A549 treated with GW870086 at 1 μM for 4 hours (cell line): ENCODE measurements around the gene KRTAP11-1. TPM values are rescaled to one million over a fixed set of nuclear protein-coding genes. Genes with fewer than 3 reads are reported as not detected.

Source experiments
- total RNA-seq: library from RNA; stranded (reverse); fragments of 200-300 nt; extraction: Qiagen RNA extraction; gene quantifications from 5 replicates; pipeline ENCODE4 v1.2.3, GENCODE V29; 2022; ENCODE audit warnings: low read depth

The KRTAP11-1 gene, protein sequence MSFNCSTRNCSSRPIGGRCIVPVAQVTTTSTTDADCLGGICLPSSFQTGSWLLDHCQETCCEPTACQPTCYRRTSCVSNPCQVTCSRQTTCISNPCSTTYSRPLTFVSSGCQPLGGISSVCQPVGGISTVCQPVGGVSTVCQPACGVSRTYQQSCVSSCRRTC
- total RNA-seq, result not detected in 5 replicates

DNA sequence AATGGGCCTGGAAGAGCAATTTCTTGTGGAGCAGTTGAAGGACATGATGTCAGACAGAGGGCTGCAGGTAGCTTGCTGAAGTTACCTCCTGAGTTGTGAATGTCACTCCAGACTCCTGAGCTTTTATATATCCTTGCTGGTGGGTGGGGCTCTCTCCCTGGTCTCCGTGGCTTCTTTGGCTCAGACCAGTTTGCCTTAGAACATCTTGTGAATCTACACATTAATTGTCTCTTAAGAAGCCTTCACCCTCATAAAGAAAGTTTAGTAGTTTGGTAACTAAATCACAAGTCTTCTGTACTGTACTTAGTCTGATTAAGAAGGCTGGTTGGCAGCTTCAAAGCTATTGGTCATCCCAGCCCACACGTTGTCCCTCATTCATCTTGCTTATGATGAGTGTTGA, at the start of gene KRTAP11-1:
TSS of gene KRTAP11-1 (minus strand) at position 101 of the 400 bp plus-strand sequence. CDS start at position 45, 56 bp downstream.

Other genes with a start within 250 kb of the KRTAP11-1 start
- not detected in 5 replicates for gene KRTAP20-2, start 246.4 kb downstream of the KRTAP11-1 start, total RNA-seq
- not detected in 5 replicates for gene KRTAP20-3, start 238.7 kb downstream of the KRTAP11-1 start, total RNA-seq
- not detected in 5 replicates for gene KRTAP21-3, start 162.8 kb downstream of the KRTAP11-1 start, total RNA-seq
- not detected in 5 replicates for gene KRTAP21-2, start 134.3 kb downstream of the KRTAP11-1 start, total RNA-seq
- not detected in 5 replicates for gene KRTAP21-1, start 126.2 kb downstream of the KRTAP11-1 start, total RNA-seq
- gene KRTAP8-1, start 68.3 kb downstream of the KRTAP11-1 start, total RNA-seq, result not detected in 5 replicates
- not detected in 5 replicates for gene KRTAP7-1, start 51.8 kb downstream of the KRTAP11-1 start, total RNA-seq
- not detected in 5 replicates for gene KRTAP19-8, start 156.9 kb upstream of the KRTAP11-1 start, total RNA-seq